ENCODE results near the gene CACNA2D2. TPM values are rescaled to one million over a fixed set of nuclear protein-coding genes. Genes with fewer than 3 reads are reported as not detected.
A peak's percentile ranks its signal among the peaks of the same experiment; 100 is the strongest.

CACNA2D2 gene
- total and polyA plus RNA-seq, 2 of the 4 experiments (the other 2 are of a cell fraction) = 0.15 TPM; not detected in 1

- ATAC-seq (ENCODE audit: low read depth) (no peak), DNase-seq (no peak)
- Histone ChIP-seq H2BK120ac (ENCODE audit: low read depth, low read length) (no peak overlapping the region), H2BK20ac (ENCODE audit: low read depth, low read length) (no peak overlapping the region), H2AK9ac (replicated peaks; ENCODE audit: low read depth, low read length, poor library complexity) (no peak overlapping the region), H3K9me1 (ENCODE audit: insufficient read depth, low read length) (peaks cover 2% of the 10 kb centered on the region; the same call in 1 of the 2 replicates), H3K79me1 (ENCODE audit: low read depth in 1 of 2, low read length in 2 of 2) (no peaks in the 10 kb centered on the region), H2BK5ac (ENCODE audit: low read depth, low read length, poor library complexity, severe bottlenecking) (no peak overlapping the region), H3K9me3 (ENCODE audit: control insufficient read depth, insufficient read depth, low read length) (no peaks in the 10 kb centered on the region; the same call in 1 of the 2 replicates), H4K8ac (ENCODE audit: low read depth in 2 of 2, low read length in 2 of 2) (no peak overlapping the region), H3K14ac (replicated peaks; ENCODE audit: low read depth, low read length) (no peak overlapping the region), H2BK15ac (ENCODE audit: low read depth, low read length) (no peak overlapping the region), H2AK5ac (ENCODE audit: low read depth, low read length) (no peak overlapping the region), H3K9ac (ENCODE audit: low read depth, low read length) (no peak overlapping the region), H3K23ac (ENCODE audit: low read depth, low read length) (no peak overlapping the region), H3K4ac (ENCODE audit: low read depth, low read length) (no peak overlapping the region), H3K56ac (ENCODE audit: extremely low read depth, insufficient read depth, low read length) (no peak overlapping the region), H3K27me3 (ENCODE audit: control insufficient read depth, insufficient read depth, low read length) (peaks cover 37% of the 10 kb centered on the region), H4K91ac (ENCODE audit: insufficient read depth, low read depth, low read length) (no peak overlapping the region), H4K5ac (ENCODE audit: low read depth, low read length) (no peak overlapping the region), H3K4me3 (ENCODE audit: insufficient read depth, low read depth, low read length) (no peak overlapping the region), H3K18ac (ENCODE audit: low read depth, low read length) (no peak overlapping the region), H3K4me1 (ENCODE audit: control insufficient read depth, insufficient read depth, low read length) (no peaks in the 10 kb centered on the region), H3K36me3 (ENCODE audit: control insufficient read depth, insufficient read depth, low read length) (no peaks in the 10 kb centered on the region), H4K20me1 (ENCODE audit: insufficient read depth, low read length) (no peaks in the 10 kb centered on the region), H2AFZ (replicated peaks; ENCODE audit: low read length, poor library complexity) (no peak overlapping the region), H3K4me2 (ENCODE audit: low read depth, low read length) (no peak overlapping the region), H3K27ac (ENCODE audit: insufficient read depth, low read length) (no peak overlapping the region)
- no TSS peak for BruUV-seq (replicated peaks)
- ChIA-PET CTCF (no interaction called here), POLR2A (ENCODE audit: unreplicated experiment) (no interaction called here)
- dilution Hi-C loops (cut with HindIII; ENCODE audit: low sequenced_read_pairs, unreplicated experiment) = no loop called here
- TF ChIP-seq CTCF (conservative IDR thresholded peaks at IDR 0.05; ENCODE audit: low read depth, low read length) = no peak
- TF ChIP-seq USF2 (IDR thresholded peaks at IDR 0.05; ENCODE audit: low read depth, low read length) = peak; percentile 66
- TF ChIP-seq ELK1 (IDR thresholded peaks at IDR 0.05; ENCODE audit: borderline replicate concordance, low read depth, low read length) = no peak
- intact Hi-C loops (cut with micrococcal nuclease) = no loop called here
- WGBS, 2 experiments (ENCODE audit: extremely low coverage in 2 of 2, insufficient read length in 1 of 2) = no CpG with 5 or more reads among the region's 4 CpGs
- in situ Hi-C loops (cut with MboI; ENCODE audit: low sequenced_read_pairs) = no loop called here
Observed at GRCh38 chr3:50493086-50493485, 10.3 kb downstream of the CACNA2D2 start.
